ENCODE results near the gene ATP2B1. TPM values are rescaled to one million over a fixed set of nuclear protein-coding genes. Genes with fewer than 3 reads are reported as not detected.

Gene ATP2B1
- total and polyA plus RNA-seq, 9 donors: 9.0 to 60.3 (median 25.6) TPM

- Histone ChIP-seq H3K9me3 (no peaks in the 10 kb centered on the region), H3K27me3 (no peaks in the 10 kb centered on the region), H3K4me1 (ENCODE audit: insufficient read depth) (peaks cover 2% of the 10 kb centered on the region), H3K27ac (no peak overlapping the region), H3K36me3 (no peaks in the 10 kb centered on the region), H3K4me3 (no peak overlapping the region)
- no peak for DNase-seq
- intact Hi-C loops (cut with DNase I): no loop called here
- TF ChIP-seq CTCF (IDR thresholded peaks at IDR 0.05) (no peak), EP300 (IDR thresholded peaks at IDR 0.05) (no peak), POLR2A (IDR thresholded peaks at IDR 0.05) (no peak)
- 16 to 33% (median 27%) methylated on average over 1 of the region's 1 CpG for WGBS, 3 donors
These were observed 17.7 kb downstream of the ATP2B1 start for GRCh38 chr12:89690925-89691324.

GRCh38 chr12:89689306-89689705 is 19.3 kb downstream of the ATP2B1 start:
- Histone ChIP-seq H3K27ac (no peak overlapping the region), H3K36me3 (no peaks in the 10 kb centered on the region), H3K9me3 (no peaks in the 10 kb centered on the region), H3K4me3 (no peak overlapping the region), H3K4me1 (ENCODE audit: insufficient read depth) (peaks cover 5% of the 10 kb centered on the region), H3K27me3 (no peaks in the 10 kb centered on the region)
- intact Hi-C loops (cut with DNase I): no loop called here
- WGBS, 3 donors: 94 to 96% (median 95%) methylated on average over 3 of the region's 3 CpGs
- TF ChIP-seq EP300 (IDR thresholded peaks at IDR 0.05) (no peak), CTCF (IDR thresholded peaks at IDR 0.05) (no peak), POLR2A (IDR thresholded peaks at IDR 0.05) (no peak)
- no peak for DNase-seq

DNA sequence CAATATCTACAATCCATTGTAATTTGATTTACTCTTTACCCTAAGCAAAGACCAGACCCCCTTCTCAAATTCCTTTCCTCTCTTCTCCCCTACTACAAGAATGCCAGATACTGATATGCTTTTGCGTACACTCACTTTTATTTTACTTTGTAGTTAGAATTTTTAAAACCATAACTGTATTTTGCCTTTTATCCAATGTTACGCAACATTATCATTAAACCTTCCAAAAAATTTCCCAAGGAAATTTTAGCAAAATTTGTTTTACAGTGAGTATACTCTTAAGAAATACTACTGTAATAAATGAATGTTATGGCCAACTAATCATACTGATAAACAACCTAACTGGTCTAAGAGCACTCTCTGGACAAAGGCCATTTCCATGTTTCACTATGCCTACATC is 22.3 kb downstream of the ATP2B1 start:
- TF ChIP-seq POLR2A (IDR thresholded peaks at IDR 0.05) (no peak), CTCF (IDR thresholded peaks at IDR 0.05) (no peak), EP300 (IDR thresholded peaks at IDR 0.05) (no peak)
- Histone ChIP-seq H3K4me1 (ENCODE audit: insufficient read depth) (peaks cover 5% of the 10 kb centered on the region), H3K36me3 (no peaks in the 10 kb centered on the region), H3K4me3 (no peak overlapping the region), H3K9me3 (no peaks in the 10 kb centered on the region), H3K27me3 (no peaks in the 10 kb centered on the region), H3K27ac (no peak overlapping the region)
- intact Hi-C loops (cut with DNase I): no loop called here
- 41 to 66% (median 56%) methylated on average over 2 of the region's 2 CpGs for WGBS, 3 donors
- DNase-seq: no peak

GRCh38 chr12:89685363-89685972 is 23.2 kb downstream of the ATP2B1 start:
- DNase-seq: no peak
- Histone ChIP-seq H3K9me3 (no peaks in the 10 kb centered on the region), H3K4me1 (ENCODE audit: insufficient read depth) (peaks cover 5% of the 10 kb centered on the region), H3K36me3 (no peaks in the 10 kb centered on the region), H3K27me3 (no peaks in the 10 kb centered on the region), H3K27ac (no peak overlapping the region), H3K4me3 (no peak overlapping the region)
- TF ChIP-seq CTCF (IDR thresholded peaks at IDR 0.05) (no peak), POLR2A (IDR thresholded peaks at IDR 0.05) (no peak), EP300 (IDR thresholded peaks at IDR 0.05) (no peak)
- intact Hi-C loops (cut with DNase I): no loop called here
